ENCODE results near the gene AGAP5. TPM values are rescaled to one million over a fixed set of nuclear protein-coding genes. Genes with fewer than 3 reads are reported as not detected.
"Not testable (repeated sequence)": the region's sequence is repeated elsewhere in the genome, so short reads cannot be mapped to it uniquely, and the experiment has no call there.

Gene AGAP5
- total RNA-seq, 1 donor, result 4.0 TPM

- DNase-seq (ENCODE audit: low read depth in 2 of 3, low spot score in 2 of 3), result not testable (repeated sequence)
Measured at GRCh38 chr10:73715179-73716156, 17.6 kb upstream of the AGAP5 start.

- DNase-seq (ENCODE audit: low read depth in 2 of 3, low spot score in 2 of 3), result not testable (repeated sequence)
Measured at GRCh38 chr10:73714483-73714882, 16.6 kb upstream of the AGAP5 start.

- not testable (repeated sequence) for DNase-seq (ENCODE audit: low read depth in 2 of 3, low spot score in 2 of 3)
Measured at GRCh38 chr10:73713912-73714311, 16.0 kb upstream of the AGAP5 start.

GRCh38 chr10:73711683-73712082 is 13.8 kb upstream of the AGAP5 start:
- DNase-seq (ENCODE audit: low read depth in 2 of 3, low spot score in 2 of 3), result not testable (repeated sequence)

GRCh38 chr10:73708122-73708521 is 10.2 kb upstream of the AGAP5 start:
- DNase-seq (ENCODE audit: low read depth in 2 of 3, low spot score in 2 of 3), result not testable (repeated sequence)

- DNase-seq (ENCODE audit: low read depth in 2 of 3, low spot score in 2 of 3), result not testable (repeated sequence)
Measured at GRCh38 chr10:73707628-73708027, 9.7 kb upstream of the AGAP5 start.

- DNase-seq (ENCODE audit: low read depth in 2 of 3, low spot score in 2 of 3), result not testable (repeated sequence)
Measured at GRCh38 chr10:73706488-73706887, 8.6 kb upstream of the AGAP5 start.

- DNase-seq (ENCODE audit: low read depth in 2 of 3, low spot score in 2 of 3), result not testable (repeated sequence)
Measured at GRCh38 chr10:73705506-73706072, 7.7 kb upstream of the AGAP5 start.

GRCh38 chr10:73703924-73704323 is 6.0 kb upstream of the AGAP5 start:
- not testable (repeated sequence) for DNase-seq (ENCODE audit: low read depth in 2 of 3, low spot score in 2 of 3)

GRCh38 chr10:73698819-73699218 is 910 bp upstream of the AGAP5 start:
- not testable (repeated sequence) for DNase-seq (ENCODE audit: low read depth in 2 of 3, low spot score in 2 of 3)

GRCh38 chr10:73695302-73695701 is 2.6 kb downstream of the AGAP5 start:
- DNase-seq (ENCODE audit: low read depth in 2 of 3, low spot score in 2 of 3), result not testable (repeated sequence)

- DNase-seq (ENCODE audit: low read depth in 2 of 3, low spot score in 2 of 3), result not testable (repeated sequence)
Measured at GRCh38 chr10:73690755-73691154, 7.2 kb downstream of the AGAP5 start.

- not testable (repeated sequence) for DNase-seq (ENCODE audit: low read depth in 2 of 3, low spot score in 2 of 3)
Measured at GRCh38 chr10:73689596-73689995, 8.3 kb downstream of the AGAP5 start.

GRCh38 chr10:73687641-73688040 is 10.3 kb downstream of the AGAP5 start:
- peak in 1 of 3 donors; percentile 0 for DNase-seq (ENCODE audit: low read depth in 2 of 3, low spot score in 2 of 3)

GRCh38 chr10:73674546-73674945 is 23.4 kb downstream of the AGAP5 start:
- not testable (repeated sequence) for DNase-seq (ENCODE audit: low read depth in 2 of 3, low spot score in 2 of 3)

GRCh38 chr10:73668378-73668777 is 29.5 kb downstream of the AGAP5 start:
- not testable (repeated sequence) for DNase-seq (ENCODE audit: low read depth in 2 of 3, low spot score in 2 of 3)

GRCh38 chr10:73666153-73666809 is 31.6 kb downstream of the AGAP5 start:
- DNase-seq (ENCODE audit: low read depth in 2 of 3, low spot score in 2 of 3), result not testable (repeated sequence)

GRCh38 chr10:73665581-73665980 is 32.3 kb downstream of the AGAP5 start:
- not testable (repeated sequence) for DNase-seq (ENCODE audit: low read depth in 2 of 3, low spot score in 2 of 3)

- not testable (repeated sequence) for DNase-seq (ENCODE audit: low read depth in 2 of 3, low spot score in 2 of 3)
Measured at GRCh38 chr10:73664156-73665040, 33.5 kb downstream of the AGAP5 start.

- not testable (repeated sequence) for DNase-seq (ENCODE audit: low read depth in 2 of 3, low spot score in 2 of 3)
Measured at GRCh38 chr10:73663621-73664020, 34.3 kb downstream of the AGAP5 start.
